ENCODE measurements around the gene CAP2. TPM values are rescaled to one million over a fixed set of nuclear protein-coding genes. Genes with fewer than 3 reads are reported as not detected.
A peak's percentile ranks its signal among the peaks of the same experiment; 100 is the strongest.
"Not testable (repeated sequence)": the region's sequence is repeated elsewhere in the genome, so short reads cannot be mapped to it uniquely, and the experiment has no call there.

CAP2 gene
- total and polyA plus RNA-seq, 8 donors = 6.5 to 10.6 (median 8.0) TPM

DNA sequence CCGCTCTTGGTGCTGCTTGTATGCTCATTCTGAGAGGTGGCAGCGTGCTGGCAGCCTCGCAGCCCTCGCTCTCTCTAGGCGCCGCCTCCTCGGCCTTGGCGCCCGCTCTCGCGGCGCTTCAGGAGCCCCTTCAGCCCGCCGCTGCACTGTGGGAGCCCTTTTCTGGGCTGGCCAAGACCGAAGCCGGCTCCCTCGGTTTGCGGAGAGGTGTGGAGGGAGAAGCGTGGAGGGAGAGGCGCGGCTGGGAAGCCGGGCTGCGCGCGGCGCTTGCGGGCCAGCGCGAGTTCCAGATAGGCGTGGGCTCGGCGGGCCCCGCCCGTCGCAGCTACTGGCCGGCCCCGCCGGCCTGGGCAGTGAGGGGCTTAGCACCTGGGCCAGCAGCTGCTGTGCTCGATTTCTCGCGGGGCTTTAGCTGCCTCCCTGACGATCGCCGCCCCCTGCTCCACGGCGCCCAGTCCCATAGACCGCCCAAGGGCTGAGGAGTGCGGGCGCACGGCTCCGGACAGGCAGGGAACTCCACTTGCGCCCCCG is 187.2 kb downstream of the CAP2 start:
- Histone ChIP-seq H3K4me1 (peaks cover 2 to 19% of the 10 kb centered on the region in 2 donors), H3K4me3 (peak overlapping the region; percentile 29 to 47), H3K9me3 (peaks cover 0 to 11% of the 10 kb centered on the region in 2 donors), H3K36me3 (no peaks in the 10 kb centered on the region), H3K27me3 (peaks cover 0 to 17% of the 10 kb centered on the region in 2 donors), H3K27ac (no peak overlapping the region)
- intact Hi-C loops (cut with DNase I) = loop anchor here in 1 of 2 donors (5.0 kb wide), 1 partner anchor 423 kb away; no protein-coding TSS in a partner anchor
- TF ChIP-seq, protein P1, sequence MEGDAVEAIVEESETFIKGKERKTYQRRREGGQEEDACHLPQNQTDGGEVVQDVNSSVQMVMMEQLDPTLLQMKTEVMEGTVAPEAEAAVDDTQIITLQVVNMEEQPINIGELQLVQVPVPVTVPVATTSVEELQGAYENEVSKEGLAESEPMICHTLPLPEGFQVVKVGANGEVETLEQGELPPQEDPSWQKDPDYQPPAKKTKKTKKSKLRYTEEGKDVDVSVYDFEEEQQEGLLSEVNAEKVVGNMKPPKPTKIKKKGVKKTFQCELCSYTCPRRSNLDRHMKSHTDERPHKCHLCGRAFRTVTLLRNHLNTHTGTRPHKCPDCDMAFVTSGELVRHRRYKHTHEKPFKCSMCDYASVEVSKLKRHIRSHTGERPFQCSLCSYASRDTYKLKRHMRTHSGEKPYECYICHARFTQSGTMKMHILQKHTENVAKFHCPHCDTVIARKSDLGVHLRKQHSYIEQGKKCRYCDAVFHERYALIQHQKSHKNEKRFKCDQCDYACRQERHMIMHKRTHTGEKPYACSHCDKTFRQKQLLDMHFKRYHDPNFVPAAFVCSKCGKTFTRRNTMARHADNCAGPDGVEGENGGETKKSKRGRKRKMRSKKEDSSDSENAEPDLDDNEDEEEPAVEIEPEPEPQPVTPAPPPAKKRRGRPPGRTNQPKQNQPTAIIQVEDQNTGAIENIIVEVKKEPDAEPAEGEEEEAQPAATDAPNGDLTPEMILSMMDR (IDR thresholded peaks at IDR 0.05) = no peak
- ATAC-seq (peak; percentile 73), DNase-seq (peak in 3 of 4 donors; percentile 36 to 85 (median 65))

DNA sequence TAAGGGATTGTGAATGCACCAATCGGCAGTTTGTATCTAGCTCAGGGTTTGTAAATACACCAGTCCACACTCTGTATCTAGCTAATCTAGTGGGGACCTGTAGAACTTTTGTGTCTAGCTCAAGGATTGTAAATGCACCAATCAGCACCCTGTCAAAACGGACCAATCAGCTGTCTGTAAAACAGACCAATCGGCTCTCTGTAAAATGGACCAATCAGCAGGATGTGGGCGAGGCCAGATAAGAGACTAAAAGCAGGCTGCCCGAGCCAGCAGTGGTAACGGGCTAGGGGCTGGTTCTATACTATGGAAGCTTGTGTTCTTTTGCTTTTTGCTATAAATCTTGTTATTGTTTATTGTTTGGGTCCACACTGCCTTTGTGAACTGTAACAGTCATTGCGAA is 187.9 kb downstream of the CAP2 start:
- DNase-seq = not testable (repeated sequence)

DNA sequence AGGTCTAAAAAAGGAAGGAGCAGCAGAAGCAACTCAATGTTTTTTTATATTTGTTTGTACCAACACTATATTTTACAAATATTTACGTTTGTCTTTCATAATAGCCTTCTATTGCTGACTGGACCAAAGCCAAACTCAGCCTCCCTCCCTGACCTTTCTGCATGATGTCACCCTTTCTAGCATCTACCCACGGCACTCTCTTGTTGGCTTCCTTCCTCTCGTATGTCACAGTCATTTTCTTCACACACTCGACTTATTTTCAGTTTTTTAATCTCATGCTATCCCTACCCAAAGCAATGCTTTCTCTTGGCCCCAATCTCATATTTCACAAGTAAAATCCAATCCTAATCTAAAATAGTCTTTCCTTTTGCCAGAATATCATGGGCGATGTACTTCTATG is 190.4 kb downstream of the CAP2 start:
- Histone ChIP-seq H3K27me3 (peaks cover 0 to 17% of the 10 kb centered on the region in 2 donors), H3K4me1 (peaks cover 2 to 27% of the 10 kb centered on the region in 2 donors), H3K27ac (peak overlapping the region in 1 of 2 donors; percentile 38), H3K36me3 (no peaks in the 10 kb centered on the region), H3K9me3 (no peaks in the 10 kb centered on the region), H3K4me3 (no peak overlapping the region)
- peak in 1 of 4 donors; percentile 47 for DNase-seq
- no peak for ATAC-seq
- intact Hi-C loops (cut with DNase I) = loop anchor here in 1 of 2 donors (5.0 kb wide), 1 partner anchor 427 kb away; no protein-coding TSS in a partner anchor
- TF ChIP-seq, protein P1 (IDR thresholded peaks at IDR 0.05) = no peak

More for the DNA sequence above, 187.9 kb downstream of the CAP2 start:
- intact Hi-C loops (cut with DNase I) = loop anchor here in 1 of 2 donors (5.0 kb wide), 1 partner anchor 424 kb away; no protein-coding TSS in a partner anchor
- Histone ChIP-seq H3K4me1 (peaks cover 2 to 26% of the 10 kb centered on the region in 2 donors), H3K9me3 (peaks cover 0 to 11% of the 10 kb centered on the region in 2 donors), H3K27me3 (peaks cover 0 to 17% of the 10 kb centered on the region in 2 donors)
- H3K4me3 ChIP-seq, ATAC-seq, H3K36me3 ChIP-seq, H3K27ac ChIP-seq: not testable (repeated sequence)

DNA sequence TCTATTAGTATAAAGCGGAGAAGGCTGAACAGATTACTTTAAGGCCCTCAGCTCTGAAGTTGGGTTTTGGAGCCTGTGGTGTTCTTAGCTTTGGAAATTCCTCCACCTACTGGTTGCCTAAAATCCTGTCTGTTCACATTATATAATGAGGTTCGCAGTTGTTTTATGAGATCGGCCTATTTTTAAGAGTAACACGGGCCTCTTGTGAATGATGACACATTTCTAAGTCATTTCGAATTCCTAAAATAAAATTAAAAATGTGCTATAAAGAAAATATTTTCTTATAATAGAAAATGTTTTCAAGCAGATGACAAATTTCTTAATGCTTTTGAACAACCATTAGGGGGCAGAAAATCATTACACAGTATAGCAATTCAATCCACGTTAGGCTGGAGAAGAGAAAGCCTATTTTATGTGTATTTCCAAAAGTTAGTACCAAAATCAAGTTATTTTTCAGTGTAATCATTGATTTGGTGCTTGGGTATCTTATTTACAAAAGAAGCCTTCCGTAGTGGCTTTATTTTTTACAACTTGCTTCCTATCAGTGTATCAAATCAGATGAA is 190.9 kb downstream of the CAP2 start:
- Histone ChIP-seq H3K36me3 (no peaks in the 10 kb centered on the region), H3K27me3 (peaks cover 0 to 17% of the 10 kb centered on the region in 2 donors), H3K9me3 (no peaks in the 10 kb centered on the region), H3K4me1 (peaks cover 2 to 27% of the 10 kb centered on the region in 2 donors), H3K27ac (peak overlapping the region in 1 of 2 donors; percentile 38), H3K4me3 (no peak overlapping the region)
- DNase-seq = peak in 2 of 4 donors; percentile 68 to 81
- intact Hi-C loops (cut with DNase I) = loop anchor here in 1 of 2 donors (5.0 kb wide), 1 partner anchor 427 kb away; no protein-coding TSS in a partner anchor
- ATAC-seq = peak; percentile 82
- TF ChIP-seq, protein P1 (IDR thresholded peaks at IDR 0.05) = peak; percentile 57 to 73

DNA sequence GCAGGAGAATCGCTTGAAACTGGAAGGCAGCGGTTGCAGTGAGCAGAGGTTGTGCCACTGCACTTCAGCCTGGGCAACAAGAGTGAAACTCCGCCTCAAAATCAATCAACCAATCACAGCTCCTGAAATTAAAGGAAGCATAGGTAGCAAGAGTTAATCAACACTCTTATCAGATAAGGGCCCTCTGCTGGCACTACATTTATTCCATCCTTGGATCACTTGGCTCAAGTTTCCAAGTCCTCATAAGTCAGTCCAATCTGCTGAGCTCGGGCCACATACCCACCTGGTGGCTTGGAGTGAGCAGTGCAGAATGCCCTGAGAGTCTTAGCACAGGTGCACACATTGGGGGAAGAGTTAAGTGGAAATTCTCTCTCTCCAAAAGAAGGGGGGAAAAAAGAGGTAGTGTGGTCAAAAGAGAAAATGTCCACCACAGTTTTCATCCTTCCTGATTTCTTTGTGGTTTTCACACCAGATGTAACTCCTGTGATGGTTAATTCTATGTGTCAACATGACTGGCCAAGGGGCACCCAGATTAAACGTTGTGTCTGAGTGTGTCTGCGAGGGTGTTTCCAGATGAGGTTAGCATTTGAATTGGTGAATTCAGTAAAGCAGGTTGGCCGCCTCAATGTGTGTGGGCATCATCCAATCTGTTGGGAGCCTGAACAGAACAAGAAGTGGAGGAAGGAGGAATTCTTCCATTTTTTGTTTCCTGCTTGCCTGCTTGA is 192.5 kb downstream of the CAP2 start:
- no peaks in the 10 kb centered on the region for H3K36me3 ChIP-seq
- peaks cover 2 to 20% of the 10 kb centered on the region in 2 donors for H3K4me1 ChIP-seq
- H3K27me3 ChIP-seq = peaks cover 0 to 2% of the 10 kb centered on the region in 2 donors
- no peak overlapping the region for H3K4me3 ChIP-seq
- H3K27ac ChIP-seq = peak overlapping the region in 1 of 2 donors; percentile 21
- intact Hi-C loops (cut with DNase I) = no loop called here
- peak; percentile 70 for ATAC-seq
- DNase-seq = peak in 1 of 4 donors; percentile 38
- no peaks in the 10 kb centered on the region for H3K9me3 ChIP-seq
- TF ChIP-seq, protein P1 (IDR thresholded peaks at IDR 0.05) = peak; percentile 19 to 36

DNA sequence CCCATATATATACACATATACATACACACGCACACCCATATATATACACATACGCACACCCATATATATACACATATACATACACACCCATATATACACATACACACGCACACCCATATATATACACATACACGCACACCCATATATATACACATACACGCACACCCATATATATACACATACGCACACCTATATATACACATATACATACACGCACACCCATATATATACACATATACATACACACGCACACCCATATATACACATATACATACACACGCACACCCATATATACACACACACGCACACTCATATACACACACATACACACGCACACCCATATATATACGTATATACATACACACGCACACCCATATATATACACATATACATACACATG is 193.2 kb downstream of the CAP2 start:
- intact Hi-C loops (cut with DNase I); DNase-seq; H3K9me3 ChIP-seq; H3K4me3 ChIP-seq; ATAC-seq; H3K36me3 ChIP-seq; H3K27ac ChIP-seq; H3K27me3 ChIP-seq: not testable (repeated sequence)
- peaks cover 2 to 21% of the 10 kb centered on the region in 2 donors for H3K4me1 ChIP-seq
